Activated CD4-positive, alpha-beta T cell treated with anti-CD3 and anti-CD28 coated beads, Interleukin-2, amount 50 U/mL, for 16 hours (primary cell): ENCODE measurements around the gene ODF4.
"Not testable (repeated sequence)": the region's sequence is repeated elsewhere in the genome, so short reads cannot be mapped to it uniquely, and the experiment has no call there.

Experiments
- DNase-seq: peaks from one replicate; pipeline ENCODE4 v3.0.0-alpha.2; 2020

Gene ODF4

GRCh38 chr17:8371786-8372185, 32.1 kb downstream of the ODF4 start:
- no peak for DNase-seq

- no peak for DNase-seq
Measured at GRCh38 chr17:8372422-8372821, 32.8 kb downstream of the ODF4 start.

GRCh38 chr17:8373856-8374255, 34.2 kb downstream of the ODF4 start:
- DNase-seq: not testable (repeated sequence)

- DNase-seq: no peak
Measured at GRCh38 chr17:8375738-8376259, 36.2 kb downstream of the ODF4 start.

GRCh38 chr17:8376271-8377067, 36.8 kb downstream of the ODF4 start, which contains the start of gene KRABD2:
Gene KRABD2, minus strand, starts transcription at chr17:8376704.
- DNase-seq: peak; percentile 93

GRCh38 chr17:8377422-8377821, 37.8 kb downstream of the ODF4 start:
- no peak for DNase-seq

- not testable (repeated sequence) for DNase-seq
Measured at GRCh38 chr17:8378117-8378516, 38.5 kb downstream of the ODF4 start.

- DNase-seq: no peak
Measured at GRCh38 chr17:8380049-8380448, 40.4 kb downstream of the ODF4 start.

GRCh38 chr17:8382052-8382879, 42.6 kb downstream of the ODF4 start:
- no peak for DNase-seq

- no peak for DNase-seq
Measured at GRCh38 chr17:8382880-8383142, 43.2 kb downstream of the ODF4 start.

GRCh38 chr17:8383143-8383822, 43.6 kb downstream of the ODF4 start, which contains the start of gene RPL26:
Gene RPL26, minus strand, starts transcription at chr17:8383193. Its CDS starts 883 bp downstream, at chr17:8382310.
- peak; percentile 98 for DNase-seq

- no peak for DNase-seq
Measured at GRCh38 chr17:8384801-8385378, 45.2 kb downstream of the ODF4 start.

GRCh38 chr17:8386841-8387240, 47.2 kb downstream of the ODF4 start:
- no peak for DNase-seq

GRCh38 chr17:8387914-8388651, 48.4 kb downstream of the ODF4 start:
- DNase-seq: no peak

GRCh38 chr17:8391711-8392110, 52.1 kb downstream of the ODF4 start:
- no peak for DNase-seq

- no peak for DNase-seq
Measured at GRCh38 chr17:8392274-8392673, 52.6 kb downstream of the ODF4 start.

GRCh38 chr17:8392674-8393469, 53.2 kb downstream of the ODF4 start:
- no peak for DNase-seq

- peak; percentile 43 for DNase-seq
Measured at GRCh38 chr17:8393470-8394231, 54.0 kb downstream of the ODF4 start.

GRCh38 chr17:8394497-8394896, 54.9 kb downstream of the ODF4 start:
- not testable (repeated sequence) for DNase-seq
